DND-41 (cell line): ENCODE measurements around the gene PPFIBP2.

Experiments used
- ATAC-seq: fragments of 200-7000 bp; cut with Tn5 transposase; 3 replicates; pipeline ENCODE4 v1.9.1; 2021; ENCODE audit warnings: low read depth; ENCODE audit not compliant: insufficient read depth
- DNase-seq: peaks from one replicate; pipeline ENCODE4 v3.0.0-alpha.2; 2020
- H2AFZ ChIP-seq: 2 replicates; pipeline ENCODE4 v1.6.0; 2012; ENCODE audit warnings: low read depth, low read length
- H3K27ac ChIP-seq: 2 replicates; pipeline ENCODE4 v1.5.1; 2012; ENCODE audit warnings: low read length, inconsistent platforms
- H3K27me3 ChIP-seq: fragments of 200-600 bp; sonication (generic); 2 replicates; pipeline ENCODE4 v1.6.0; 2012; ENCODE audit warnings: low read length, mild to moderate bottlenecking, inconsistent platforms; ENCODE audit not compliant: insufficient read depth, poor library complexity
- H3K36me3 ChIP-seq: 2 replicates; pipeline ENCODE4 v1.5.1; 2012; ENCODE audit warnings: low read length, inconsistent platforms; ENCODE audit not compliant: insufficient read depth
- H3K4me1 ChIP-seq: 2 replicates; pipeline ENCODE4 v1.5.1; 2012; ENCODE audit warnings: mild to moderate bottlenecking, low read length; ENCODE audit not compliant: insufficient read depth
- H3K4me2 ChIP-seq: 2 replicates; pipeline ENCODE4 v1.6.0; 2012; ENCODE audit warnings: mild to moderate bottlenecking, moderate library complexity, low read length, inconsistent platforms; ENCODE audit not compliant: insufficient read depth
- H3K4me3 ChIP-seq, 2 experiments: fragments of 200-600 bp in 1 of 2; shearing (Covaris generic) in 1 of 2; 2 replicates each; pipeline ENCODE4 v1.5.1; 2012 to 2016; ENCODE audit warnings: inconsistent platforms in 2 of 2, low read length in 2 of 2, mild to moderate bottlenecking in 2 of 2, low read depth in 1 of 2, moderate library complexity in 1 of 2
- H3K79me2 ChIP-seq: 2 replicates; pipeline ENCODE4 v1.6.0; 2012; ENCODE audit warnings: low read length, inconsistent platforms; ENCODE audit not compliant: insufficient read depth
- H3K9ac ChIP-seq: 2 replicates; pipeline ENCODE4 v1.6.0; 2012; ENCODE audit warnings: low read depth, mild to moderate bottlenecking, inconsistent platforms, low read length, moderate library complexity
- H3K9me3 ChIP-seq: 2 replicates; pipeline ENCODE4 v1.5.1; 2012; ENCODE audit warnings: low read length, moderate library complexity, mild to moderate bottlenecking, inconsistent platforms; ENCODE audit not compliant: insufficient read depth, severe bottlenecking
- H4K20me1 ChIP-seq: 2 replicates; pipeline ENCODE4 v1.6.0; 2012; ENCODE audit warnings: low read length; ENCODE audit not compliant: insufficient read depth
- EZH2 ChIP-seq: IDR thresholded peaks from 3 replicates; pipeline ENCODE4 v1.6.1; 2012; ENCODE audit warnings: borderline replicate concordance, low read depth, mild to moderate bottlenecking, moderate library complexity, low read length, inconsistent platforms; ENCODE audit not compliant: severe bottlenecking
- TF ChIP-seq, protein P1 (sequence below): IDR thresholded peaks from 2 replicates; pipeline ENCODE4 v1.5.1; 2012; ENCODE audit warnings: borderline replicate concordance, low read length, moderate library complexity, mild to moderate bottlenecking; ENCODE audit not compliant: poor library complexity, severe bottlenecking; ENCODE audit errors: extremely low read depth

Gene PPFIBP2

DNA sequence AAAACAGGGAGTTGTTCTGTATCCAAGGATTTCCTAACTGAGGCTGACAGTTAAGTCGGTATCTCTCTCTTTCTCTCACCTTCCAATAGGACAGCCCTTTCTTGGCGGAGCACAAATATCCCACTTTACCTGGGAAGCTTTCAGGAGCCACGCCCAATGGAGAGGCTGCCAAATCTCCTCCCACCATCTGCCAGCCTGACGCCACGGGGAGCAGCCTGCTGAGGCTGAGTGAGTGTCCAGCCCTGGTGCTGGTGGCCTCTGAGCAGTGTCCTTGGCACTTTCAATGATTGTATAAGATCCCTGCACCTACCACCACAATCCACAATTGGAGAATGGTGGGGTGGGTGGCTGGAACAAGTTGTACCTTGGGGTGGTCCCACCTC is 125.8 kb downstream of the PPFIBP2 start:
- H4K20me1 ChIP-seq = no peaks in the 10 kb centered on the region
- H3K79me2 ChIP-seq = no peaks in the 10 kb centered on the region
- DNase-seq (no peak), ATAC-seq (no peak)
- H3K9ac ChIP-seq = no peak overlapping the region
- no peak overlapping the region for H3K27ac ChIP-seq
- no peak overlapping the region for H3K4me2 ChIP-seq
- H3K9me3 ChIP-seq = no peaks in the 10 kb centered on the region
- H3K4me3 ChIP-seq = no peak overlapping the region
- H3K27me3 ChIP-seq = peaks cover 40% of the 10 kb centered on the region
- H3K36me3 ChIP-seq = no peaks in the 10 kb centered on the region
- no peaks in the 10 kb centered on the region for H3K4me1 ChIP-seq
- TF ChIP-seq, protein P1, sequence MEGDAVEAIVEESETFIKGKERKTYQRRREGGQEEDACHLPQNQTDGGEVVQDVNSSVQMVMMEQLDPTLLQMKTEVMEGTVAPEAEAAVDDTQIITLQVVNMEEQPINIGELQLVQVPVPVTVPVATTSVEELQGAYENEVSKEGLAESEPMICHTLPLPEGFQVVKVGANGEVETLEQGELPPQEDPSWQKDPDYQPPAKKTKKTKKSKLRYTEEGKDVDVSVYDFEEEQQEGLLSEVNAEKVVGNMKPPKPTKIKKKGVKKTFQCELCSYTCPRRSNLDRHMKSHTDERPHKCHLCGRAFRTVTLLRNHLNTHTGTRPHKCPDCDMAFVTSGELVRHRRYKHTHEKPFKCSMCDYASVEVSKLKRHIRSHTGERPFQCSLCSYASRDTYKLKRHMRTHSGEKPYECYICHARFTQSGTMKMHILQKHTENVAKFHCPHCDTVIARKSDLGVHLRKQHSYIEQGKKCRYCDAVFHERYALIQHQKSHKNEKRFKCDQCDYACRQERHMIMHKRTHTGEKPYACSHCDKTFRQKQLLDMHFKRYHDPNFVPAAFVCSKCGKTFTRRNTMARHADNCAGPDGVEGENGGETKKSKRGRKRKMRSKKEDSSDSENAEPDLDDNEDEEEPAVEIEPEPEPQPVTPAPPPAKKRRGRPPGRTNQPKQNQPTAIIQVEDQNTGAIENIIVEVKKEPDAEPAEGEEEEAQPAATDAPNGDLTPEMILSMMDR = no peak
- no peak for TF ChIP-seq EZH2
- no peak overlapping the region for H2AFZ ChIP-seq

DNA sequence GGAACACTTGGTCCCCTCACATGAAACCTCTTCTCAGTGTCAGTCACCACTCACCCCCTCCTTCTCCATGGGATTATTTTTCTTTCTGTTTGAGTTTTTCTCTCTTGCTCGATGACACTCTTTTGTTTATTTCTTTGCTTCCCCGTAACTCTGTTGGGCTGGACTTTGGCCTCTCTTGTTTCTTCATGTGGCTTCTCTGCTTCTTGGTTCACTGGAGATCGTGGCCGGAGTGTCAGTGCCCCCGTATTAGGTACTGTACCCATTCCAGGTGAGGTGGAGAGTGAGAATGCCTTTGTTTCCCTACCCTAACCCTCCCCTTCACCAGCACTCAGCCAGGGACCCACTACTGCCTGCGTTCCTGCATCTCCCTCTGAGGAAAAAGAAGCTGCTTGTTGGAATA is 127.0 kb downstream of the PPFIBP2 start:
- H3K27me3 ChIP-seq = peaks cover 38% of the 10 kb centered on the region
- no peaks in the 10 kb centered on the region for H3K79me2 ChIP-seq
- H3K4me2 ChIP-seq = no peak overlapping the region
- TF ChIP-seq, protein P1 = no peak
- TF ChIP-seq EZH2 = no peak
- H3K27ac ChIP-seq = no peak overlapping the region
- H3K36me3 ChIP-seq = no peaks in the 10 kb centered on the region
- no peaks in the 10 kb centered on the region for H3K9me3 ChIP-seq
- no peak overlapping the region for H3K4me3 ChIP-seq
- DNase-seq = no peak
- no peaks in the 10 kb centered on the region for H4K20me1 ChIP-seq
- H2AFZ ChIP-seq = no peak overlapping the region
- H3K4me1 ChIP-seq = no peaks in the 10 kb centered on the region
- no peak for ATAC-seq
- no peak overlapping the region for H3K9ac ChIP-seq

DNA sequence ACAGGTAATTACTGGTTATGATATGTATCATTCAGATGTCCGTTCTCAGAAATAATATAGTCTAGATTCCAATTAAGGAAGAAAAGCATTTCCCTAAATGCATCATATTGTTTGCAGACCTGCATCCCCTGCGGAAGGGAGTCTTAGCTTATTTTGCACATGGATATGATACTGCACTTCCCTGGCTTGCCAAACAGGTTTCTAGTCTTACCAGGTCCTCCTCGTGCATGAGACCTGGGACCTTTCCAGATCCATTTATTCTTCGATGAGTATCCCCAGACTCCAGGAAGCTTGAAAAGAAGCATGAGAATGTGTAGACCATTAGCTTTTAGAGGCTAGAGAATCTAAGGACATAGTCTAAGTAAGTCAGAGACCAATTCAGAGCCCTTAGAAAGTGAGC is 128.9 kb downstream of the PPFIBP2 start:
- peaks cover 28% of the 10 kb centered on the region for H3K27me3 ChIP-seq
- H3K4me1 ChIP-seq = no peaks in the 10 kb centered on the region
- H2AFZ ChIP-seq = no peak overlapping the region
- ATAC-seq (no peak), DNase-seq (no peak)
- no peak overlapping the region for H3K9ac ChIP-seq
- no peak overlapping the region for H3K4me2 ChIP-seq
- no peak for TF ChIP-seq EZH2
- TF ChIP-seq, protein P1 = no peak
- no peaks in the 10 kb centered on the region for H4K20me1 ChIP-seq
- H3K79me2 ChIP-seq = no peaks in the 10 kb centered on the region
- H3K36me3 ChIP-seq = no peaks in the 10 kb centered on the region
- H3K9me3 ChIP-seq = no peaks in the 10 kb centered on the region
- no peak overlapping the region for H3K27ac ChIP-seq
- H3K4me3 ChIP-seq = no peak overlapping the region

DNA sequence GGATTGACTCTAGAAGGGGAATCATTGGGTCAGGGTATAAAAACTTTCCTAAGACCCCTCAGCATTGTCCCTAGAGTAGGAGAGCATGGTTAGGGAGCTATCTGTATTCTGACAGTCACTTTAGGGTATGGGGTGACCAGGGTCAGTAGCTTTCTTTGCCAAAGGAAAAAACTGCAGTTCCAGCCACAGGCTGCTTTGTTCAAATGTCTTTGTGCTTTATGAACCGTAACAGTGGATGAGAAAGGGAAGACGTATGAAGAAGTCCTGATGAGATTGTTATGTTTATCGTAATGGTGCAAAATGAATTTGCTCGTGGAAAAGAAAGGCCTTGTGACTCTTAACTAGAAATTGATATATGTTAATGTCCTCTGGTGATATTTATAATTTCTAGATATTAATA is 129.5 kb downstream of the PPFIBP2 start:
- TF ChIP-seq EZH2 = no peak
- TF ChIP-seq, protein P1 = no peak
- no peak for DNase-seq
- Histone ChIP-seq H3K4me1 (no peaks in the 10 kb centered on the region), H3K4me2 (no peak overlapping the region), H4K20me1 (no peaks in the 10 kb centered on the region), H3K4me3 (no peak overlapping the region), H3K27me3 (peaks cover 24% of the 10 kb centered on the region), H3K79me2 (no peaks in the 10 kb centered on the region), H3K27ac (no peak overlapping the region), H3K9ac (no peak overlapping the region), H2AFZ (no peak overlapping the region), H3K9me3 (no peaks in the 10 kb centered on the region), H3K36me3 (no peaks in the 10 kb centered on the region)
- ATAC-seq = no peak
